SU-DHL-6 (cell line): ENCODE measurements around the gene APBB2.

Experiments
- H2AFZ ChIP-seq: fragments of 200-600 bp; sonication (generic); 2 replicates; pipeline ENCODE4 v1.6.1; 2014; ENCODE audit warnings: low read depth, mild to moderate bottlenecking, moderate library complexity, mixed read lengths, antibody characterized with exemption, low read length; ENCODE audit not compliant: severe bottlenecking
- H3F3A ChIP-seq: fragments of 200-600 bp; shearing (Covaris generic); 2 replicates; pipeline ENCODE4 v1.6.0; 2016; ENCODE audit warnings: antibody characterized with exemption, mild to moderate bottlenecking; ENCODE audit not compliant: insufficient read depth
- H3K27ac ChIP-seq: fragments of 200-600 bp; sonication (generic); 2 replicates; pipeline ENCODE4 v1.5.1; 2016; ENCODE audit warnings: low read depth, mild to moderate bottlenecking, low read length, moderate library complexity, mixed read lengths
- H3K27me3 ChIP-seq: fragments of 200-600 bp; sonication (generic), shearing (Covaris generic); 2 replicates; pipeline ENCODE4 v1.6.0; 2014; ENCODE audit warnings: mild to moderate bottlenecking, low read length
- H3K36me3 ChIP-seq: fragments of 200-600 bp; sonication (generic); 2 replicates; pipeline ENCODE4 v1.6.1; 2014; ENCODE audit warnings: mild to moderate bottlenecking, low read length, mixed read lengths
- H3K4me2 ChIP-seq: fragments of 300-600, 200-600 bp; shearing (Covaris generic), sonication (generic); 2 replicates; pipeline ENCODE4 v1.6.0; 2014; ENCODE audit warnings: low read length, low read depth, mild to moderate bottlenecking; ENCODE audit not compliant: poor library complexity, severe bottlenecking
- H3K4me3 ChIP-seq: fragments of 200-600 bp; sonication (generic); 2 replicates; pipeline ENCODE4 v1.5.1; 2014; ENCODE audit warnings: antibody characterized with exemption, low read length, mild to moderate bottlenecking, mixed read lengths; ENCODE audit not compliant: insufficient read depth, poor library complexity, severe bottlenecking
- H3K79me2 ChIP-seq: fragments of 200-600 bp; sonication (generic); 2 replicates; pipeline ENCODE4 v1.6.1; 2014; ENCODE audit warnings: mild to moderate bottlenecking, low read length, moderate library complexity; ENCODE audit not compliant: insufficient read depth
- H3K9ac ChIP-seq: fragments of 200-600 bp; sonication (generic); 2 replicates; pipeline ENCODE4 v1.7.0; 2014; ENCODE audit warnings: mild to moderate bottlenecking, low read length
- H3K9me2 ChIP-seq: fragments of 200-600 bp; sonication (generic); replicated peaks from 2 replicates; pipeline ENCODE4 v1.6.1; 2014; ENCODE audit warnings: low read length; ENCODE audit not compliant: insufficient read depth
- H3K9me3 ChIP-seq: fragments of 200-600 bp; sonication (generic); 2 replicates; pipeline ENCODE4 v1.6.1; 2014; ENCODE audit warnings: low read length, mixed read lengths; ENCODE audit not compliant: insufficient read depth
- H4K20me1 ChIP-seq: fragments of 200-600 bp; sonication (generic); 2 replicates; pipeline ENCODE4 v1.6.1; 2014; ENCODE audit warnings: low read depth, mild to moderate bottlenecking, antibody characterized with exemption, low read length, moderate library complexity, mixed read lengths
- CTCF ChIP-seq: fragments of 200-600 bp; sonication (generic); IDR thresholded peaks from one replicate; pipeline ENCODE4 v1.5.1; 2017; ENCODE audit warnings: antibody characterized with exemption, mild to moderate bottlenecking, low read length, moderate library complexity; ENCODE audit not compliant: insufficient read depth, poor library complexity, severe bottlenecking
- EZH2phosphoT487 ChIP-seq: fragments of 200-600 bp; sonication (generic), shearing (Covaris generic); conservative IDR thresholded peaks from 2 replicates; pipeline ENCODE4 v1.6.1; 2018; ENCODE audit warnings: mild to moderate bottlenecking, antibody characterized with exemption, low read length, moderate library complexity, mixed read lengths

APBB2 gene

GRCh38 chr4:41197996-41198395 is 16.3 kb downstream of the APBB2 start:
- Histone ChIP-seq H3F3A (0 out of 2 replicates have a peak, but pooled peaks cover 5% of the 10 kb centered on the region), H3K27ac (no peak overlapping the region), H3K9ac (no peak overlapping the region), H3K9me2 (no peaks in the 10 kb centered on the region), H3K4me2 (no peak overlapping the region), H3K79me2 (peaks cover 95% of the 10 kb centered on the region), H4K20me1 (peaks cover 21% of the 10 kb centered on the region), H2AFZ (no peak overlapping the region), H3K9me3 (no peaks in the 10 kb centered on the region), H3K27me3 (no peaks in the 10 kb centered on the region), H3K36me3 (no peaks in the 10 kb centered on the region), H3K4me3 (no peak overlapping the region)
- TF ChIP-seq EZH2phosphoT487 (no peak), CTCF (no peak)

- no peak overlapping the region for H3K27ac ChIP-seq
- no peak for TF ChIP-seq CTCF
- TF ChIP-seq EZH2phosphoT487 = no peak
These were observed 16.8 kb downstream of the APBB2 start for GRCh38 chr4:41197495-41197894.

GRCh38 chr4:41196633-41197332 is 17.6 kb downstream of the APBB2 start:
- Histone ChIP-seq H3K36me3 (no peaks in the 10 kb centered on the region), H3F3A (0 out of 2 replicates have a peak, but pooled peaks cover 5% of the 10 kb centered on the region), H4K20me1 (peaks cover 17% of the 10 kb centered on the region), H3K27ac (no peak overlapping the region), H3K9me3 (no peaks in the 10 kb centered on the region), H3K79me2 (peaks cover 94% of the 10 kb centered on the region), H3K4me3 (no peak overlapping the region), H3K9me2 (no peaks in the 10 kb centered on the region), H2AFZ (no peak overlapping the region), H3K9ac (no peak overlapping the region), H3K27me3 (no peaks in the 10 kb centered on the region), H3K4me2 (no peak overlapping the region)
- TF ChIP-seq EZH2phosphoT487 (no peak), CTCF (no peak)

More at GRCh38 chr4:41197495-41197894, 16.8 kb downstream of the APBB2 start:
- H3K4me2 ChIP-seq = no peak overlapping the region
- H3K9me2 ChIP-seq = no peaks in the 10 kb centered on the region
- H3K79me2 ChIP-seq = peaks cover 94% of the 10 kb centered on the region
- H2AFZ ChIP-seq = no peak overlapping the region
- no peaks in the 10 kb centered on the region for H3K36me3 ChIP-seq
- H3K9me3 ChIP-seq = no peaks in the 10 kb centered on the region
- H3K27me3 ChIP-seq = no peaks in the 10 kb centered on the region
- peaks cover 18% of the 10 kb centered on the region for H4K20me1 ChIP-seq
- H3K9ac ChIP-seq = no peak overlapping the region
- H3K4me3 ChIP-seq = no peak overlapping the region
- H3F3A ChIP-seq = 0 out of 2 replicates have a peak, but pooled peaks cover 5% of the 10 kb centered on the region
